ENCODE measurements around the gene GRM2. TPM values are rescaled to one million over a fixed set of nuclear protein-coding genes. Genes with fewer than 3 reads are reported as not detected.

The GRM2 gene
- total RNA-seq, 4 donors from 2014 or later: 0.04 to 0.57 (median 0.53) TPM; not detected in 1

GRCh38 chr3:51703068-51703760, 3.7 kb upstream of the GRM2 start:
- H3K4me3 ChIP-seq: no peak overlapping the region
- 67% methylated on average over 2 of the region's 6 CpGs; no CpG with 5 or more reads in 1 of the 2 donors for WGBS, 2 donors
- H3K4me1 ChIP-seq: peaks cover 0 to 15% (median 5%) of the 10 kb centered on the region in 3 donors
- intact Hi-C loops (cut with DNase I): no loop called here
- DNase-seq: no peak
- TF ChIP-seq, protein P1, sequence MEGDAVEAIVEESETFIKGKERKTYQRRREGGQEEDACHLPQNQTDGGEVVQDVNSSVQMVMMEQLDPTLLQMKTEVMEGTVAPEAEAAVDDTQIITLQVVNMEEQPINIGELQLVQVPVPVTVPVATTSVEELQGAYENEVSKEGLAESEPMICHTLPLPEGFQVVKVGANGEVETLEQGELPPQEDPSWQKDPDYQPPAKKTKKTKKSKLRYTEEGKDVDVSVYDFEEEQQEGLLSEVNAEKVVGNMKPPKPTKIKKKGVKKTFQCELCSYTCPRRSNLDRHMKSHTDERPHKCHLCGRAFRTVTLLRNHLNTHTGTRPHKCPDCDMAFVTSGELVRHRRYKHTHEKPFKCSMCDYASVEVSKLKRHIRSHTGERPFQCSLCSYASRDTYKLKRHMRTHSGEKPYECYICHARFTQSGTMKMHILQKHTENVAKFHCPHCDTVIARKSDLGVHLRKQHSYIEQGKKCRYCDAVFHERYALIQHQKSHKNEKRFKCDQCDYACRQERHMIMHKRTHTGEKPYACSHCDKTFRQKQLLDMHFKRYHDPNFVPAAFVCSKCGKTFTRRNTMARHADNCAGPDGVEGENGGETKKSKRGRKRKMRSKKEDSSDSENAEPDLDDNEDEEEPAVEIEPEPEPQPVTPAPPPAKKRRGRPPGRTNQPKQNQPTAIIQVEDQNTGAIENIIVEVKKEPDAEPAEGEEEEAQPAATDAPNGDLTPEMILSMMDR (IDR thresholded peaks at IDR 0.05): no peak
- TF ChIP-seq POLR2A (IDR thresholded peaks at IDR 0.05): no peak
- no peaks in the 10 kb centered on the region for H3K9me3 ChIP-seq
- H3K36me3 ChIP-seq: peaks cover 21 to 70% (median 21%) of the 10 kb centered on the region in 3 donors
- H3K27me3 ChIP-seq: peaks cover 0 to 11% (median 0%) of the 10 kb centered on the region in 4 donors
- no peak overlapping the region for H3K27ac ChIP-seq

GRCh38 chr3:51703761-51704510, 2.9 kb upstream of the GRM2 start:
- H3K4me3 ChIP-seq: no peak overlapping the region
- H3K4me1 ChIP-seq: peaks cover 0 to 15% (median 5%) of the 10 kb centered on the region in 3 donors
- H3K9me3 ChIP-seq: no peaks in the 10 kb centered on the region
- H3K36me3 ChIP-seq: peaks cover 21 to 63% (median 21%) of the 10 kb centered on the region in 3 donors
- H3K27ac ChIP-seq: no peak overlapping the region
- DNase-seq: no peak
- WGBS, 2 donors: 70% methylated on average over 2 of the region's 12 CpGs; no CpG with 5 or more reads in 1 of the 2 donors
- intact Hi-C loops (cut with DNase I): no loop called here
- H3K27me3 ChIP-seq: peaks cover 0 to 16% (median 0%) of the 10 kb centered on the region in 4 donors
- TF ChIP-seq, protein P1 (IDR thresholded peaks at IDR 0.05): no peak
- TF ChIP-seq POLR2A (IDR thresholded peaks at IDR 0.05): no peak

GRCh38 chr3:51704511-51704950, 2.3 kb upstream of the GRM2 start:
- Histone ChIP-seq H3K36me3 (peaks cover 17 to 57% (median 18%) of the 10 kb centered on the region in 3 donors), H3K27me3 (peaks cover 0 to 16% (median 0%) of the 10 kb centered on the region in 4 donors), H3K9me3 (no peaks in the 10 kb centered on the region), H3K27ac (no peak overlapping the region), H3K4me3 (no peak overlapping the region), H3K4me1 (peaks cover 0 to 15% (median 5%) of the 10 kb centered on the region in 3 donors)
- no peak for DNase-seq
- intact Hi-C loops (cut with DNase I): no loop called here
- TF ChIP-seq POLR2A (IDR thresholded peaks at IDR 0.05): no peak
- TF ChIP-seq, protein P1 (IDR thresholded peaks at IDR 0.05): no peak
- 74 to 90% methylated on average over 2 to 3 of the region's 4 CpGs for WGBS, 2 donors

DNA sequence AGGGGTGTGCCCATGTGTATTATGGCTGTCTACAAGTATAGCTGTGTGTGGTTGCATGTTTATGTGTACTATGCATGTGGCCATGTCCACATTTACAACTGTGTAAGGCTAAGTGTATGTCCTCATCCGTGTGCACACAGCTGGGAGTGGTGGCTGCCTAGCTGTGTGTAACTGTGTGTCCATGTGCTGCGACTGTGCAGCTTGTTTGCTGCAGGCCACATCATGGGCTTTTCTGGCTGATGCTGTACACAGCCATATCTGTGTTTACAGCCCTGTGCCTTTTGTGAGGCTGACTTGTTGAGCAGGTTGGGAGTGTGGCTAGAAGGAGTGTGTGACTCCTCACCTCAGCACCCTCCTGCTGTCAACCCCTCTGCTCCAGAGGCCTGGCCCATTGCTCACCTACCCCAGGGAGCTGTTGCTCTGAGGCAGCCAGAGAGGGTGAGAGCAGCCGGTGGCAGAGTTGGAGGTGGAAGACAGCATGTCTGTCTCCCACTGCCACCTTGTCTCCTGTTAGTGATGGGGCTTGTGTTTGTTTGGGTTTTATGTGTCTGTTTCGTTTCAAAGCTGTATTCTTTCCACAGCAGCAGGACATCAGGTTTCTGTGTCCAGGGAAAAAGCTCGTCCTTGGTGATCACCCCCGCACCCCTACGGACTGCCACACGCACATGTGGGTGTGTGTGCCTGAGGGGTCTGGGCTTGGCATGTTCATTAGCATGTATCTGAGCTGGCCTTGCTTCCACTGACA, 1.4 kb upstream of the GRM2 start:
- H3K4me1 ChIP-seq: peaks cover 0 to 15% (median 5%) of the 10 kb centered on the region in 3 donors
- no peak overlapping the region for H3K27ac ChIP-seq
- DNase-seq: no peak
- TF ChIP-seq POLR2A (IDR thresholded peaks at IDR 0.05): no peak
- TF ChIP-seq, protein P1 (IDR thresholded peaks at IDR 0.05): no peak
- 85 to 93% methylated on average over 7 to 8 of the region's 8 CpGs for WGBS, 2 donors
- no peak overlapping the region for H3K4me3 ChIP-seq
- H3K36me3 ChIP-seq: peaks cover 9 to 47% (median 11%) of the 10 kb centered on the region in 3 donors
- H3K27me3 ChIP-seq: peaks cover 0 to 16% (median 0%) of the 10 kb centered on the region in 4 donors
- H3K9me3 ChIP-seq: no peaks in the 10 kb centered on the region
- intact Hi-C loops (cut with DNase I): no loop called here
